GM19035 (cell line): ENCODE data around the gene MED12L.
A peak's percentile ranks its signal among the peaks of the same experiment; 100 is the strongest.

ENCODE experiments used
- ATAC-seq: cut with Tn5 transposase; IDR thresholded peaks from one replicate; pipeline ENCODE4 v1.9.1; 2021; ENCODE audit not compliant: unreplicated experiment

The MED12L gene

DNA sequence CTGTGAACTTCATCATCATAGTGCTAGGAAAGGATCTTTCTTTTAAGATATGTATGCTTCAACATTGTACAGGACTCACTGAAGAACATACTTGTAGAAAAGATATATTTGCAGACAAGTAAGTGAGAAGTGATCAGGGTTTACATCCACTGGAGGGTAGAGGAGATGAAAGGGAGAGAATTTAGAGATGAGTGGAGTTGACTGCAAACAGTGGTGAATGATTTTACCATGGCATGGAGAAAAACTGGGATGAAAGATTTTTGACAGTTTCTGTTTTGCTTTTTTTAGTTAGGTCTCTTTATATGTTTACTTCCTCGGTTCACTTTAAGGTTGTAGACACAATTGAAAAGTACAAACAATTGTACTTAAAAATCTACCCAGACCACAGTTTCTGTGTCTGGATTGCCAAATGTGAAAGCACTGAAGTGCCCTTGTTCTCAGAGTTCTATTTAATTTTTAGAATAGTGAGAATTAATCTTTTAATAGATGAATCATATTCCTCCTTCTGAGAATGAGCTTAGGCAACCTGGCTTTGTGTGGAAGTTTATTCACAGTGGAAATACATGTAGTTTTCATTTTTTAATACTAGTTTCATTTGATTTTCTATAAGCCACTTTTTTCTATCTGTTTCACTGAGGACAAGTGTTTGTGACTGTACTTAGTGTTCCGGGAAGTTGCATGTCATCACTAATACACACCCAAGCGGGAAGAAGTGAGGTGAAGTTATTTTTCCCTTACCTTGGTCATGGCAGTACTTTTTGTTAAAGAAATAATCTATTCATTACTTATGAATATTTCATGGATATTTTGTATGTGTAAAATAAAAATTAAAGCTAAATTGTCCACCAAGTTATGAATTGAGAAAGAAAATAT, 119.3 kb downstream of the MED12L start:
- ATAC-seq = no peak

DNA sequence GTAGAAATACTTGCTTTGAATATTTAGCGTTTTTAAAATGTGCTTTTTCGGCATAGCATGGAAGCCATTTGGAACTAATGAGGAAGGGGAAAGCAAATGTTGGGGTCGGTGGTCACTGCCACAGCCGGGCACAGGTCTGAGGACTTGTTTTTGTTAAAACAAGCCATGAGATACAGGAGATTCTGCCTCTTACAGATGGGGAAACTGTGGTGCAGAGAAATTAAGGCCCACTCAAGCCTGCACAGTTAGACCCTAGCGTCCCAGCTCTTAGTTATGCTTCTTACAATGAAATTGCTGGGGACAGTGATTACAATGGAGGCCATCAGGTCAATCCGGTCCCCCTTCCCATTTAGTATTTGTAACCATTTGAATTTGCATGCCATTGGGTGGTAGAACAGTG, 120.0 kb downstream of the MED12L start:
- ATAC-seq = no peak

DNA sequence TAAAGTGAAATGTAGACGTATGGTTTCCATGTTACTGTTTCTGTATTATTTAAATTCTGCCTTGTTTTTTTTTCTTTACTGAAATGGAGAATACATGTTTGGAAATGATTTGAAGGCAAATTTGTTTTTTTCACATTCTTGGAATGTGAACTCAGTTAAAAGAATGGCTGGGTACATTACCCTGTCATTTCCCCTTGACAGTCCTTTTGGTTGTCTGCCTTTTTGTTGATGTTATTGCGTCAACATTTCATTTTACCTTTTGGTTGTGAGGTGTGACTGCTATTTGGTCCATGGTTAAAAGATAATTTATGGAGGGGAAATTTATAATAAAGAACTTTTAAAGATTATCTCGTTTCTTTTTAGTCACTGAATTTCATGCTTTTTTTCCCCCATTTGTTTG, 120.7 kb downstream of the MED12L start:
- ATAC-seq = no peak

DNA sequence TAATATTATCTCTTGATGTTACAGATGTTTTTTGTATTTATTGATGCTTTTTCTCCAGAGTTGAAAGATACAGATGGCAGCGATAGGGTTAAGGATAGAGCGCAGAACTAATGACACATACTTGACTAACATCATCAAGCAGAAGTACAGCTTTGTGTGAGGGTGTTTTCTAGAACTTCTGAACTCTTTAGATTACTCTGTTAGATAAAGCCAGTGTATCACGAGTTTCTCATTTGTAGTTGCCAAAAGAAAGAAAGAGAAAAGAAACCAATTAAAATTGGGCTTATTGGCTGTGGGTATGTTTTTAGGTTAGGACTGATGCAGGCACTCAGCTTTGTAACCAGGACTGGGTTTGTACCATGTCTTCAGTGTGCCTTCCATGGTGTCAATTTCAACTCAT, 124.2 kb downstream of the MED12L start:
- no peak for ATAC-seq

DNA sequence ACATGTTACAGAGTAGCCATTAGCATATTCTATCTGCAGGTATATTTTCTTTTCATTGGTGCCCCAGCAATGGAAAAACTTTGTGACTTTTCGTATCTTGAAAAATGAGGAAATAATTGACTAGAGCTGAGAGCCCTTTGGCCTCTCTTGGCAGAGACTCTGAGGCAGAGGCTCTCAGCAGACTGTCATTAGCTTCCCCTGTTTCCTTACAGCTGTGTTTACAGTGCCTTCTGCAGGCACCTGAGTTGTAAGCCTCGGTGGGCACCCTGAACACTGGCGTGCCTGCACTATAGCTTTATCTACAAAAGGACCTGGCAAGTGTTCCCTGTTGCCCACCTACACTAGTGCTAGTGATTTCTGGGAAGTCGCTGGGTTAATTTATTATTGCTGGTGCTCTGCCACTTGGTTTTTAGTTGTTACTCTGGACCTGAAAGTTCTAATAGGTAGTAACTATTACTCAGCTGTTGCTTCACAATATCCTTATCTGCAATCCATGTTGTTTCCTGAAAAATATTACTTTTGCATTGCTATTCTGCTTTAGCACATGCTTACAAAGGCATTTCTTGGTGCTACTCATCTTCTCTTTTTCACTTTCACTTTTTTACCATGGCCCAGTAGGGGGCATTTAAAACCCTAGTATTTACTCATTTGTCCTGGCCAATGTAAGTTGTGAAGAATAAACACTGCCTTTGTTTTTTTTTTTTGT, 125.4 kb downstream of the MED12L start:
- no peak for ATAC-seq

DNA sequence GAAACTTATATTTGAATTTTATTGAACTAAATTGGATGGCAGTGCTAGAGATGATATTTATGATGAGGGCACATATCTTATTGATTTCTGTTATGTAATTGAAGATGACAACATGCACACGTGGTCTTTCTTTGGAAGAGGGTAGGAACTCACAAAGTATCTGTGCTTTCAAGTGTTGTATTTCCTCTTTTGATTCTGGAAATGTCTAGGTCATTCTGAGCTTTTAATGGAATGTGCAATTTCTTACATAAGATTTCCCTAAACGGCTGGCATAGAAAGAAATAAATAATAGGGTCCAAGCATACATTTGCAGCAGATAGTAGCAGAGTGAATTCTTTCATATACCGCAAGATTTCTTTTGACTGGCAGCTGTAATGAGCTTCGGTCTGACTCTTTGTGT, 127.7 kb downstream of the MED12L start:
- ATAC-seq = no peak

DNA sequence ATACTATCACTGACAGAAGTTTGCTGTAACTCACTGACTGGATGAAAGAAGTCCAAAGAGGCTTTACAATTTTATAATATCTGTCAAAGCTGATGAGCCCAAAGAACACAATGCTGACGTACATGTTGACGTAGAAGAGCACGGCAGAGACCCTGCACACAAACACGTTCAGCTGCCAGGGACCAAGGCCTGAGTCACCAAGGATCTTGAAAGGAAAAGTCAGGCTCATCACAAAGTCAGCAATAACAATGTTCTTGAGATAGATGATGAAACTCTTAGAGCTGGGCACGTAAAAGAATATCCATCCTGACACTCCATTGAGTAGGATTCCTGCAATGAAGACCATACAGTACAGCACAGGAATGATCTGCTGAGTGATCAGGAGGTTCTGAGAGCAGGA, 128.4 kb downstream of the MED12L start:
- no peak for ATAC-seq

DNA sequence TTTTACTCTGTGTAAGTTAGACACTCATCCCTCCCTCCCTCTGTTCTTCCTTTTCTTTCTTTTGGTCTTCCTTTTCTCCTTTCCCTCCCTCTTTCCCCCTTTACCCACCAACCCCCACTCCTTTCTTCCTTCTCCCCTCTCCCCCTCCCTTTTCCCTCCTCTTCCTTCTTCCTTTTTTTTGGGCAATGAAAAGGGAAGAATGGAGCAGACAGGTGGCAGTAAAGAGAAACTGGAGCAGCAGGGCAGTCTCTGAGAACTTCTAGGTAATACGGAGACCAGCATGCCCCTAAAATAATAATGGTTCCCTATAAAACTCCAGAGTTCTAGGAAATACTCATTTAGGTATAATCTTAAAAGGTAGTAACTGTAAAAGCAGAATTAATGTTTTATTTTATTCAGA, 129.0 kb downstream of the MED12L start:
- ATAC-seq = no peak

DNA sequence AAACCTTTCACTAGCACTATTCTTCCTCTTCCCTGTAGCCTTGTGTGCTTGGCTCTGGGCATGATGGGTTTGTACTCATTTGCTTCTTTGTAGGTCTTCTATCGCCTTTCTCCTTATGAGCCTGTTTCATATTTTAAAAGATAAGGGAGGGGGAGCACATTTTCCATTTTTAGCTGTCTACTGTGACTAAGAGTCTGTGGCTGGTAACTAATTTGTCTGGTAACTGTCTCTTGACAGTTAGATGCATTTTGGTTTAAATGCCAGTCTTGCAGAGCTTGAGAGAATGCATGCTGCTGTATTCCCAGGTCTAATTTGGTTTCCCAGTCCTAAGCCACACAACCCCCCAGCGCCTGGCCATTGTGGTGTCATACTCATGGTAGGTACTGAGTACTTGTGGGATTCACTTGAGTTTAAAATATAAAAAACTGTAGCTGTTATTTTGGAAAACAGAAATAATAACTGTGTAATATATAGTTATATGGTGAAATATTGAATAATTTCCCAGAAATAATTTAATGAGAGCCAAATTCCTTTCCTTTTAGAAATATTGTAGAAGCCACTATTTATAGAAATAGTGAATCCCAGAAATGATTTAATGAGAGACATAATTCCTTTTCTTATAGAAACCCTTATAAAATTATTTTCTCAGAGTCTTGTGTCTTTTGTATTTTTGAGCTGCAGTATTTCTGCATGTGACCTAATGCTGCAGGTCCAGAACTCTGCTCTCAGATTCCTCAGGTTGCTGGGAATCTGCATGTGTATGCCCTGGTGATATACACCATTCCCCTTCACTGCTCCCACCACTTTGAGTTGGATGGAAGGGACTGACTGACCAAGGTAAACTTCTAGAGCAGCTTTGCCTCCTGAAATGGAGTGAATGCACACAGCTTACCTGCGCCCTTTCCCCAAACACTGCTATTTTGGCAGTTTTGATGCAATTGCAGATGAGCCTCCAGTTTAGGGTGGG, 131.5 kb downstream of the MED12L start:
- no peak for ATAC-seq

DNA sequence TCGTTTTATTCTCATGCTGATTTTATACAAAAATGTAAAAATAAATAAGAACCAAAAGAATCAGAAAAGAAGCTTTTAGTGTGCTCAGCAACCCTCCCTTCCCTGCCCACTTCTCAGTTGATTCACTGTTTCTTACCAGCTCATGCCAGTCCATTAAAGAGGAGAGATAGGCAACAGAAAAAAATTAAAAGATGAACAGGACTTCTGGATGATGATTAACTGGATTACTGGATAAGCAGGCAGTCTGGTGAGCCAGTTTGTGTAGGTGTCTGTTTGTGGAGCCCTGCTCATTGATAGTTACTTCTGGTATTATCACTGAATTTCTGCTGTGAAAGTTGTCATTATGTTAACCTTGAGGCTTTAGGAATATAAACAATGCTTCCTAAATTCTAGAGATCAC, 132.7 kb downstream of the MED12L start:
- no peak for ATAC-seq

DNA sequence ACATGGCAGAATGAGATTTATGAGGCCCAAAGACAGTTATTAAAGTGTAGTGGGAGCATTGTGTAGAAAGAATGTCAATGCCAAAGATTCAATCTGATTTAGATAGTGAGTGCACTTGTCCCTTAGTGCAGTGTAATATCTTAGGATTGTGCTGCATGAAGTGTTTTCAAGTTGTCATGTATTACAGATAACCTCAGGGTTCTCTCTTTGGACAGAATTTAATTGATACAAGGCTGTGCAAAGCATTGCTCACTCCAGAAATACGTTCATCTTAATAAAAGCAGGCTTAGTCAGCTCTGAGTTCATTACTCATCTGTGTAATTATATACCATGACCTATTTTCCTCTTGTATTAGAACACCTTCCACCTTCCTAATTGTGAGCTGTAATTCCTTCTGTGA, 133.6 kb downstream of the MED12L start:
- no peak for ATAC-seq

DNA sequence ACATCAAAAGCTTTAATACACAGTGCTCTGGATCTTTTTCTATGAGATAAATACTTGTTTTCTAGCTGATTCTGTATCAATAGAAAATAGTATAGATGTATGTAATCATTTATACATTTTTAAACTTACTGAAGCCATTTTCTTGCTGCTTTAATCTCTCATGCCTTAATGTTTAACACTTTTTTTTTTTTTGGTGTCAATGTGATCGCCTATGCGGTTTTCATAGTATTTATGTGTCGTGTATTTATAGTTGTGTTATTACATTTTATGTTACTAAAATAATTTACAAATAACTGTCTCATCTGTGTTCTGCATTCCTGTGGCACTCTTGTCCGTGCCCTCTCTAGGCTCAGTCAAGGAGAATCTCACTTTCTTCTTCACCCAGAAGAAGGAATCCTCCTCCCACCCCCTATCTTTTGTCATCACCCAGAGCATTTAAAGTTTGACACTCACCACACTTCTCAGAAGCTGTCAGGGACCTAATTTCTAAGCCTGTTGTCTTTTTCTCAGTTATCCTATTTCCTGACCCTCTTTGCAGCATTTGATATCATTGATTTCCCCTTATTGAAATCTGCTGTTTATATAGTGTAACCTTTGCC, 138.9 kb downstream of the MED12L start:
- ATAC-seq = no peak

DNA sequence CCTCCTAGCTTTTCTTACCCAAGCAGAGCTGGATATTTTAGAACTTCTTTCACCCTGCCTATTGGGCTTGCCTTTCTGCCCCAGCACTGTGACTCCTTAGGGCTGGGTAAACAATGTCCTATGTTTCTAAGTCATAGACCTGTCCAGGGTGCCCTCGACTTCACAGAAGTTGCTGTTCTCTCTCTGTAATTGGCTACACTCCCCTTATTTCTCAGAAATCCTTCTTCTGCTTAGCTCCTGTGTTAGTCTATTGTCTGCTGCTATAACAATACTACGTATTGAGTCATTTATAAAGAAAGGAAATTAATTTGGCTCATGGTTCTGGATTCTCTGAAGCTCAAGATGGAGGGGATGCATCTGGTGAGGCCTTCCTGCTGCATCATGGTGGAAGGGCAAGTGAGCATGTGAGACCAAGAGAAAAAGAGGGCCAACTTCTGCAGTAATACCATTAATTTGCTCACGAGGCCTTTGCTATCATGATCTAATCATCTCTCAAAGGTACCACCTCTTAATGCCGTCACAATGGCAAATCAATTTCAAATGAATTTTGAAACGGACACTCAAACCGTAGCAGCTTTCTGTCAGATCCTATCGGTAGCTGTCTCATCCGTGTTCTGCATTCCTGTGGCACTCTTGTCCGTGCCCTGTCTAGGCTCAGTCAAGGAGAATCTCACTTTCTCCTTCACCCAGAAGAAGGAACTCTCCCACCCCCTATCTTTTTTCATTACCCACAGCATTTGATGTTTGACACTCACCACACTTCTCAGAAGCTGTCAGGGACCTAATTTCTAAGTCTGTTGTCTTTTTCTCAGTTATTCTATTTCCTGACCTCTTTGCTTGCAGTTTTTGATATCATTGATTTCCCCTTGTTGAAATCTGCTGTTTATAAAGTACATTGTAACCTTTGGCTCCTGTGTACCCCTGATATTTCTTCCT, 139.8 kb downstream of the MED12L start:
- no peak for ATAC-seq

DNA sequence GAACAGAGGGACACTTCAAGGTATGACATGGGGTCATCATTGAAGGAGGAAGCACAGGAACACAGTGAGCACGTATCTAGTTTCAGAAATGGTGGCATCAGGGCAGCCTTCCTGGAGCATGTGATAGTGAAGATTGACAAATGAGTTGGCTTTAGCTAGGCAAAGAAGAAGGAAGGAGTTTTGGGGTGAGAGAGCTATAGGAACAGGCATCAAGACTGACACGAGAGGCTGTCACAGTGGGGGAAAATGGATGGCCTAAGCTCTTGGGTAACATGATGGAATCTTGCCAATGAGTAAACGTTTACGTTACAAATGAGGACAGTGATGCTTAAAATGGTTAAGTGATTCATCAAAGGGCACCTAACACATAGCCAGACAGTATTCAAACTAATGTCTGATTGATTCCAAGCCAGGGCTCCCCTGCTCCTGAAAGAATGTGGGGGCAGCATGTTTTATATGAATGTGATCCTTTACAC, 140.7 kb downstream of the MED12L start:
- ATAC-seq = no peak

DNA sequence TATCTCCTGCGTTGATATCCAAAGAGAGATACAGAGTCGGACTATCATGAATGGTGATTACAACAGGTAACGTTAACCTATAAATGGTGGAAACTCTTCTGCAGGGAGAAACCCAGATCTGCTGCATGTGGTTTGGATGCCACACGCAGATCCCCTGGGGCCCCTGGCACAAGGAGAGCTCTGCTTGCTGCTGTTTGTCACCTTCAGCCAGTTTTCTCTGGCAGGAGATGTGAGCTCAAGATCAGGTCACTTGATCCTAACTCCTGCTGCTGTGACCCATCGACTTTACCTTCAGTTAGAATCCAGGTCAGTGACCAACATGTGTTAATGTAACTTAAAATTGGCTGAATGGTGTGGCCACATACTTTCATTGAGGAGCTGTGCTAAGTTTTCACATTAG, 141.4 kb downstream of the MED12L start:
- ATAC-seq = no peak

DNA sequence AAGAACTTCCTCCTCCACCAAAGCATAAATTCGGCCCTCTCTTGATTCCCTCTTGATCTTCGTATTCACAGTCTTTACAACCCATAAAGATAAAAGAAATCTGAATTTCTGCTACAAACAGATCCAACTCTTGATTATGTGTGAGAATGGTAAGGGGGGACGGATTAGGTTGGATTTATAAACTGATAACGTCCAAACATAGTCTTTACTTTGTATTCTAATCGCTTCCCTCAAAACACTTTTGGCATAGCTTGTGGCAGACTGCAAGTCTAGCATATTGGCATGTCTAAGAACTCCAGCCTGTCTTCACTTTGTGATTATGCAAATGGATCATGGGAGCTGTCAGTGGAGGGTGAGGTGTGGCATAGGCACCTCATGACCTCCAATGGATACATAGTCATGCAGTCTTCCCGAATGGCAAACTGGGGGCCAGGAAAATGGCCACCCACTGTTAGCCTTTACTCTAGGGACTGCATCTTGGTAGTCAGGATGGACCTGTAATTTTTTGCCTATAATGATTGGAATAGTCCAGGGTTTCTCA, 141.9 kb downstream of the MED12L start:
- peak; percentile 30 for ATAC-seq

DNA sequence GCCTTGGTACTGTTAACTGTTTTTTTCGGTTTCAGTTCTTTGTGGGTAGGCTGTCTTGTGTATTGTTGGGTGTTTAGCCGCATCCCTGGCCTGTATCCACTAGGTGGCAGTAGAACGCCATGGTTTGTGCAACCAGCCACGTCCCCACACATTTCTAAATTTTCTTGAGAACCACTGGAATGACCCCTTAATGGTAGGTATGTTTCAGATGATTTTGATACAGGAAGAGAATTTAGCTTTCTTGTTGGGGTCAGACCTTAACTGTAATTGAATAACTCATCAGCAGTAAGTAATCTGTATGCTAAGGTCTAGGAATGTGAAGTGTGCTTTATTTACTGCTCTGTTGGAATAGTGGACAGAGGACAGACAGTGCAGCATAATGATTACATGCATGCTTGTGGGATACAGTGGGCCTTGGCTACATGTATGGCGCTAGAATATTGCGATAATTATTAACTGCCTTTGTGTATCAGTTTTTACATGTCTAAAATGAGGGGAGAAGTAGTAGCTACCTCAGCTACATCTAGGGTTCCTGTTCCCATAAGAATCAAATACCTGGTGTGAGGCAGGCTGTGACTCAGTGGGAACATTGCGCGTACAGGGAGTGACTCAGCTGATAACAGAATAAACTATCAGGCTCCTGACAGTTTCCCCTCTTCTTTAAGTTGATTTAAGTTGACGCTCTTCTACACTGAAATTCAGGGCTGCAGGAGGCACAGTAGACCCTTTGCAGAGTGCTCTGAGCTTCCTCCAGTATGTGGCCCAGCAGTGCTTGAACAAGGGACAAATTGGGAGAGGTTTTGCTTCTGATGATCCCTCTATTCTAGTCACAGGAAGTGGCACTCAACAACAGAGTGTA, 142.6 kb downstream of the MED12L start:
- peak; percentile 90 for ATAC-seq

DNA sequence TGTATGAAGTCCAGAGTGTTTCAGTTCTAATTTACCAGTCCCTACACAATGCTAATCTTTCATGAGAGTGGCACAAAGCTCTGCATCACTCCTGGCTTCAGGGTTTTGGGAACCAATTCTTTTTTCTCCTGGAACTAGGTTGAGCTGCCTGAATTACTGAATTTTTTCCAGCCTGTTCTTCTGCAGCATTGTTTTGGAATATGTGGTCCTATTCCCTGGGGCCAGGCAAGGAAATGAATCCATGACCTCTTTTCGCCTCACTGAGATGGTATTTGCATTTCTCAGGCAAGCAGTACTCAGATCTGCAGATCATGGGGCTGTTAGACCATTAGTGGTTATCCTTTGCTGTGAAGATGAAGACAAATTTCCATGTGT, 143.2 kb downstream of the MED12L start:
- ATAC-seq = no peak

DNA sequence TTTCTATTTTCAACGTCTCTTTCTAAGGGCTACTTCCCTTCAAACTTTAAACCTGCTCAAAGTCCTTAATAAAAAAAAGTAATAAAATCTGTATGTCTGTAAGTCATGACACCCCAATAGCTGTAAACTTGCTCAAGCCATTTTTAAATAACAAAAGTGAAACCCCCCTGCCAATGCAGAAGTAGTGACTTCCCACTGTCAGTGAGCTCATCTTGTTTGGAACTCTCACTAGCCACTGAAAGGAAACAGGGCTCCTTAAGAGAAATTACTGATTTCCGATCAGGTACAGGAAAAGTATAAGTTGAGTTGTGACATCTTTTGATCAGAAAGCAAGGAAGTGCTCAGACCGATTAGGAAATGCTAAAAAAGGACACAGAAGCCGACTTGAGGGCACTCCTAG, 145.2 kb downstream of the MED12L start:
- ATAC-seq = peak; percentile 55
